Astrocyte of the spinal cord (primary cell): ENCODE data around the gene CFAP141.

Experiments used
- DNase-seq: peaks from one replicate; pipeline ENCODE4 v3.0.0; 2011; ENCODE audit warnings: low read depth, low spot score
- H3K4me3 ChIP-seq: 2 replicates; pipeline ENCODE4 v1.5.1; 2011; ENCODE audit warnings: low read depth, mild to moderate bottlenecking, low read length, moderate library complexity
- in situ Hi-C: cut with HindIII; loops from 2 replicates; pipeline ENCODE4 v1.10.0; 2017; ENCODE audit warnings: low sequenced_read_pairs
- TF ChIP-seq, protein P1 (sequence below): IDR thresholded peaks from 2 replicates; pipeline ENCODE4 v1.5.1; 2012; ENCODE audit warnings: low read depth, mild to moderate bottlenecking, low read length, inconsistent platforms

Gene CFAP141

DNA sequence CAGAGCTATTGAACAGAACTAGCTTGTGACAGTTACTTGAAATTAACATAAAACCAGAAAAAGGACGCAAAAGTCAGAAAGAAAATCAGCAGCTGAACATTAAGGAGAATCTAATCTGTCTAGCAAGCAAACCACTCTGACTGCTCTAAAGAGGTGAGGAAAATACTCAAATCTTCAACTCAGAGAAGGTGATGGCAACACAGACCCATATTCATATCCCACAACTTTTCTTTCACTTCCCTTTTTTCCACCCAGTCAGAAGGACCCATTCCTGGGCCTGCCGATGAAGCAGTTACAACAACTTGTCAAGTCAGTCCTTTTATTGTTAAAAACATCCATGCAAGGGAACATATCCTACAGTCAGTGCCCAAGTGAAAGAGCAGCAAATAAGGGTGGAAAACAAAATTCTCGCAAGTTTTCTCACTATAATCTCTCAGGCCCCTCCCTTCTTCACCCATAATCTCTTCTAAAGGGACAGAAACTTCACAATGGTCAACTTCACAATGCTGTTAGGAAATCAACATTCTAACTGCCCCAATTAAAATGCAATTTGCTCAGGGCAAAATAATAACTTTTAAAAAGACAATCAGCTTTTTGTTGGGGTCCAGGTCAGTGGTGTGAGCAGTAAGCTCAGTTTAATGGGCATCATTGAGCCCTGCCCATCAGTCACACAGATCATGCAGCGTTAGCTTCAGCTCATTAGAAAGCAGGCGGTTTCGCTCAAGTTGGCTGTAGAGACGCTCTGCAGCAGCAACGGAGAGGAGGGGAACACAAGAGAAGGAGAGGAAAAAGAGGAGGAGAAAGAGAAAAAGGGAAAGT lies 47.6 kb downstream of the CFAP141 start:
- no peak for DNase-seq
- H3K4me3 ChIP-seq, result no peak overlapping the region
- in situ Hi-C loops, result no loop called here
- TF ChIP-seq, protein P1, sequence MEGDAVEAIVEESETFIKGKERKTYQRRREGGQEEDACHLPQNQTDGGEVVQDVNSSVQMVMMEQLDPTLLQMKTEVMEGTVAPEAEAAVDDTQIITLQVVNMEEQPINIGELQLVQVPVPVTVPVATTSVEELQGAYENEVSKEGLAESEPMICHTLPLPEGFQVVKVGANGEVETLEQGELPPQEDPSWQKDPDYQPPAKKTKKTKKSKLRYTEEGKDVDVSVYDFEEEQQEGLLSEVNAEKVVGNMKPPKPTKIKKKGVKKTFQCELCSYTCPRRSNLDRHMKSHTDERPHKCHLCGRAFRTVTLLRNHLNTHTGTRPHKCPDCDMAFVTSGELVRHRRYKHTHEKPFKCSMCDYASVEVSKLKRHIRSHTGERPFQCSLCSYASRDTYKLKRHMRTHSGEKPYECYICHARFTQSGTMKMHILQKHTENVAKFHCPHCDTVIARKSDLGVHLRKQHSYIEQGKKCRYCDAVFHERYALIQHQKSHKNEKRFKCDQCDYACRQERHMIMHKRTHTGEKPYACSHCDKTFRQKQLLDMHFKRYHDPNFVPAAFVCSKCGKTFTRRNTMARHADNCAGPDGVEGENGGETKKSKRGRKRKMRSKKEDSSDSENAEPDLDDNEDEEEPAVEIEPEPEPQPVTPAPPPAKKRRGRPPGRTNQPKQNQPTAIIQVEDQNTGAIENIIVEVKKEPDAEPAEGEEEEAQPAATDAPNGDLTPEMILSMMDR, result no peak

DNA sequence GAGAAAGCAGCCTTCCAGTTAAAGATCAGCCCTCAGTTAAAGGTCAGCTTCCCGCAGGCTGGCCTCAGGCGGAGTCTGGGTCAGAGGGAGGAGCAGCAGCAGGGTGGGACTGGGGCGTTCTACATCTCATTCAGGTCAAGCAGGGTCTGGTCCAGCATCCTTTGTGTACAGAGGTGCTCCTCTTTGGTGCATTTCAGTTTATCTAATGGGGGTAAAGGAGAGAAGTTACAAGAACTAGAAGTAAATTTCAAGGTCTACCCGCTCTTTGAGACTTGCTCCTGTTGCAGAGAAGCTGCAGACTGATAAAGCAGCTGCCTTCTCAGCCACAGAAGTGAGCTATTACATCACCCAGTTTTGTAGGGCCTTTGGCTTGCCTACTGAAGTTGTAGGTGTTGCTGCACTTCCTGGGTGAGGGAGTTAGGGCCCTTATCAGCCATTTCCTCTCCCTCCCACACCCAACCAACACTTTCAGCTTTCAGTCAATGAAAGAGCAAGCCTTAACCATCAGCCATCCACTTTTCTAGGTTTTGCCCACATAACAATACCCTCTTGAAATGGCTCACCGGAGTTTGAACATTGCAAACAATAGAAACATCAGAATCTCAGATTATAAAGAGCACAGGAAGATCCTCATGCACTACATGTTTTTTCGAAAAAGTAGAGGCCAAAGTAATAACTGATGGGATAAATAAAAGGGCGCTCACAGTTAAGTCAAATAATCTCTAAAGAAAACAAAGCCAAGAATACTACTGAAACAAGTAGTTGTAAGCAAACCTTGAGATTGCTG lies 48.4 kb downstream of the CFAP141 start:
- in situ Hi-C loops, result no loop called here
- TF ChIP-seq, protein P1, result no peak
- no peak overlapping the region for H3K4me3 ChIP-seq
- DNase-seq, result no peak

DNA sequence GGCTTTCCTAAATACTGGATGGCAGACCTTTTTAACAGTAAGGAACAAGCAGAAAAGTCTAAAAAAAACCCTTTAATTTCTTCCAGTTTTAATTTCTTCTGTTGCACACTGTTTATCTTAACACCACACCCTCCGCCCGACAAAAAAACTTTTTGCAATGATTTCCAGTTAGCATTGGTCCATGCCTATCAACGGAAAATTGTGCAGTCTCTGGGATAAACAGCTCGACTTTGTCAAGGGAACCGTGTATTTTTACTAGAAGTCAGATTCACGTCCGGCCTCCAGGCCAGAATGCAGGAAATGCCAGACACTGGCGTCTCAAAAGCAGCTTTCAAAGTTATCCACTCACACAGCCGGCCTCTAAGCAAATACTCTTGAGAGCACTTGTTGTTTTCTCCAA lies 50.9 kb downstream of the CFAP141 start:
- TF ChIP-seq, protein P1, result no peak
- no peak overlapping the region for H3K4me3 ChIP-seq
- peak; percentile 34 for DNase-seq
- in situ Hi-C loops, result no loop called here

DNA sequence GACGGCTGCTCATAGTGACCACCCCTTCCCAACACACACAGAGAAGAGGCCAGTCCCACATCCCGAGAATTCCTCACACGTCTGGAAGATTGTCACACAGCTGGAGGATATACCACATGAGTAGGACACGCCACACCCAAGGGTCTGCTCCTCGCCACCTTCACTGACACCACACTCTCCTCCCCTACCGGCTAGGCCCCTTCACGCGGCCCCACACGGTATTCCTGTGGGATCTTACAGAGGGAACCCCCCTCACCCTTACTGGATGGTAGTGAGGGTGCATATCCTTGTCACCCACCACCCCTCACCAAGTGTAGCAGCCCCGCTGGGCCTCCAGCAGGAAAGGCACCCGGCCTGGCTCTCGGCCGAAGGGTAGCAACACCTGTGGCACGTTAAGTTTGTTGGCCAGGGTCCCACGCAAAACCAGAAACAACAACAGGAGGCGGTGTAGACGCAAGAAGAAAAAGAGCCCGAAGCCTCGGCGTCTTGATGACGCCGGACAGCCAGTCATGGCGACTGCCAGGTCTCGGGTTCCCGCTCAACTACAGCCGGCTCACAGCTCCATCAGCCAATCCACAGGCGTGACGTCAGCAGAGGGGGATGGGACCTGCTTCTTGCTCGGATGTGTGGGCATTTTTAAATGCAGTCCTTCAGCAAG lies 51.5 kb downstream of the CFAP141 start, which contains the start of gene NUP210L:
TSS of gene NUP210L (minus strand) at position 540 of the 658 bp plus-strand sequence.
- TF ChIP-seq, protein P1, result no peak
- no peak within 1 kb of the TSS for H3K4me3 ChIP-seq
- DNase-seq, result no peak
- in situ Hi-C loops, result no loop called here

DNA sequence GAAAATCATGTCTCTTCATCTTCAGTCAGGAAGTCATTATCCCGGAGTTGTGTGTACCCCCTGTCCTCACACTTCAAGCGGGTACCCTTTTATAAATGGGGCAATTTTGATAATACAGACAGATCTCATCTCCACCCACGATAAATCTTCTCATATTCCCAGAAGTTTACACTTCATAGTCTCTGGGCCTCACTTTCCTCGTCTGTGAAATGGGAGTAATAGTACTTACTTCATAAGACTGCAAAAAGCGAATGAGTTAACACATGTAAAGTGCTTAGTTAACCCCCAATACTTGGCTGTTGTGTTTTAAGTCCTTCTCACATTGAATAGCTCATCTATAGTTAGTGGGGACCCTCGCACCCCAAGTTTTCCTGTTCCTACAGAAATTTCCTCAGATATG lies 52.1 kb downstream of the CFAP141 start:
- H3K4me3 ChIP-seq, result no peak overlapping the region
- in situ Hi-C loops, result no loop called here
- TF ChIP-seq, protein P1, result no peak
- DNase-seq, result no peak

DNA sequence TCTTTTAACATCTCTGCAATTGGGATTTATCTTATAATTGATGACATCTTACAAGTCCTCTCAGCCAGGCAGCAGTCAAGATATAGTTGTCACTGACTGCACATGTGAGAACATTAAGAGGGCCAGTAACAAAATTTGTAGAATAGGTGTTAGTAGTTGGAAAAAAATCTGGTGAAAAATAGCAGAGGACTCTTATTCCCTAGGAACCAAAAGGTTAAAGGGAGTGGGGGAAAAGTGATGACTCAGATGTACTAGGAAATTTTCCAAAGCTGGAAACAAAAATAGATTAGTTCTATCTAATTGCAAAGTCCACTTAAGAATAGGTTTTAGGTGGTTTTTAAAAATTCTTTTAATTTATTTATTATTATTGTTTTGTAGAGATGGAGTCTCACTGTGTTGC lies 54.8 kb downstream of the CFAP141 start:
- DNase-seq, result peak; percentile 40
- no peak overlapping the region for H3K4me3 ChIP-seq
- TF ChIP-seq, protein P1, result no peak
- in situ Hi-C loops, result no loop called here
